HepG2 (cell line): ENCODE results near the gene MYH9. TPM values are rescaled to one million over a fixed set of nuclear protein-coding genes. Genes with fewer than 3 reads are reported as not detected.
A peak's percentile ranks its signal among the peaks of the same experiment; 100 is the strongest.
"Not testable (repeated sequence)": the region's sequence is repeated elsewhere in the genome, so short reads cannot be mapped to it uniquely, and the experiment has no call there.

Source experiments
- ATAC-seq: fragments of 200-7000 bp; cut with Tn5 transposase; 3 replicates; pipeline ENCODE4 v1.9.1; 2020; ENCODE audit warnings: mild to moderate bottlenecking, moderate library complexity
- BruUV-seq: library from RNA; stranded (reverse); fragments of 400-500 nt; replicated peaks from 2 replicates; lab custom pipeline; 2021; lab: Mats Ljungman, UMichigan
- CTCF ChIA-PET: fragments of 300-600 bp; formaldehyde crosslinking; extraction: SDS; loops from one replicate; lab custom pipeline; 2021; ENCODE audit warnings: low total read pairs, inconsistent platforms, low intra/inter-chr PET ratio; lab: Yijun Ruan, JAX
- POLR2A ChIA-PET: fragments of 350-600 bp; sonication (Branson Sonifier 250); formaldehyde crosslinking; loops from one replicate; lab custom pipeline; 2020; ENCODE audit warnings: antibody characterized with exemption, inconsistent platforms; lab: Yijun Ruan, JAX
- DNase-seq: peaks from one replicate; pipeline ENCODE4 v3.0.0-alpha.2; 2015; ENCODE audit warnings: low spot score
- FAIRE-seq: peaks from 3 replicates; lab custom pipeline; 2011; peaks lifted over from hg19 to GRCh38; lab: Jason Lieb, UNC
- H2AFZ ChIP-seq: one replicate; pipeline ENCODE4 v1.6.1; 2011; ENCODE audit warnings: low read length, inconsistent platforms
- H3K27ac ChIP-seq: fragments of 300-600 bp; 3 replicates; pipeline ENCODE4 v1.8.0; 2011; ENCODE audit warnings: mixed run types, mild to moderate bottlenecking, mixed read lengths, low read length, inconsistent platforms; ENCODE audit not compliant: insufficient read depth; ENCODE audit errors: extremely low read length
- H3K27me3 ChIP-seq, 2 experiments: fragments of 200-600 bp in 1 of 2; 2 replicates in 1 of 2; 3 replicates in 1 of 2; pipeline versions ENCODE4 v1.6.0 to v1.8.0; 2011; ENCODE audit warnings: low read length in 2 of 2, mild to moderate bottlenecking in 2 of 2, moderate library complexity in 2 of 2, inconsistent platforms in 1 of 2; ENCODE audit not compliant: insufficient read depth in 2 of 2, control insufficient read depth in 1 of 2
- H3K36me3 ChIP-seq, 2 experiments: fragments of 200-600 bp in 1 of 2; replicated peaks in 1 of 2; 2 replicates in 1 of 2; 3 replicates in 1 of 2; pipeline versions ENCODE4 v1.5.1 to v1.8.0; 2011; ENCODE audit warnings: low read length in 2 of 2, inconsistent platforms in 1 of 2; ENCODE audit not compliant: insufficient read depth in 2 of 2, control insufficient read depth in 1 of 2
- H3K4me1 ChIP-seq: 2 replicates; pipeline ENCODE4 v1.5.1; 2012; ENCODE audit warnings: low read length, inconsistent platforms; ENCODE audit not compliant: insufficient read depth
- H3K4me2 ChIP-seq: 2 replicates; pipeline ENCODE4 v1.6.0; 2011; ENCODE audit warnings: low read depth, low read length, inconsistent platforms
- H3K4me3 ChIP-seq, 3 experiments: fragments of 200-600 bp in 1 of 3; sonication (generic), shearing (Covaris generic) in 1 of 3; replicated peaks in 1 of 3; 2 replicates each; pipeline ENCODE4 v1.5.1; 2011 to 2016; ENCODE audit warnings: low read length in 3 of 3, inconsistent platforms in 2 of 3, low read depth in 2 of 3, mild to moderate bottlenecking in 2 of 3, control low read depth in 1 of 3, mixed read lengths in 1 of 3; ENCODE audit not compliant: insufficient read depth in 1 of 3
- H3K79me2 ChIP-seq: one replicate; pipeline ENCODE4 v1.6.1; 2011; ENCODE audit warnings: low read length, inconsistent platforms; ENCODE audit not compliant: insufficient read depth
- H3K9ac ChIP-seq: 2 replicates; pipeline ENCODE4 v1.6.0; 2011; ENCODE audit warnings: mild to moderate bottlenecking, low read depth, low read length, inconsistent platforms; ENCODE audit not compliant: insufficient read depth
- H3K9me3 ChIP-seq: 2 replicates; pipeline ENCODE4 v1.5.1; 2012; ENCODE audit warnings: mild to moderate bottlenecking, low read length
- H4K20me1 ChIP-seq: 2 replicates; pipeline ENCODE4 v1.6.0; 2011; ENCODE audit warnings: inconsistent platforms, mild to moderate bottlenecking, low read length, moderate library complexity; ENCODE audit not compliant: insufficient read depth
- FOSL2 ChIP-seq: sonication (generic); formaldehyde crosslinking; IDR thresholded peaks from 2 replicates; pipeline ENCODE4 v1.4.0; 2020; ENCODE audit warnings: missing genetic modification reagents
- HOXA5 ChIP-seq: sonication (generic); formaldehyde crosslinking; IDR thresholded peaks from 2 replicates; pipeline ENCODE4 v1.4.0; 2020; ENCODE audit warnings: missing genetic modification reagents
- MED8 ChIP-seq: sonication (generic); formaldehyde crosslinking; IDR thresholded peaks from 2 replicates; pipeline ENCODE4 v1.8.1; 2023; ENCODE audit warnings: mild to moderate bottlenecking, missing genetic modification reagents; ENCODE audit not compliant: insufficient replicate concordance
- NFIC ChIP-seq: IDR thresholded peaks from 2 replicates; pipeline ENCODE4 v1.6.1; 2012; ENCODE audit warnings: mild to moderate bottlenecking, low read length, inconsistent platforms
- PHF20 ChIP-seq: sonication (generic); formaldehyde crosslinking; IDR thresholded peaks from 2 replicates; pipeline ENCODE4 v1.5.0; 2020; ENCODE audit warnings: mild to moderate bottlenecking, missing genetic modification reagents
- PHF8 ChIP-seq: sonication (generic); formaldehyde crosslinking; IDR thresholded peaks from 2 replicates; pipeline ENCODE4 v1.5.0; 2020; ENCODE audit warnings: missing genetic modification reagents
- SMAD3 ChIP-seq: sonication (generic); formaldehyde crosslinking; IDR thresholded peaks from 2 replicates; pipeline ENCODE4 v1.4.0; 2020; ENCODE audit warnings: missing genetic modification reagents
- ZBTB38 ChIP-seq: sonication (generic); formaldehyde crosslinking; IDR thresholded peaks from 2 replicates; pipeline ENCODE4 v1.5.1; 2020; ENCODE audit warnings: mild to moderate bottlenecking, missing genetic modification reagents
- ZIK1 ChIP-seq: sonication (generic); formaldehyde crosslinking; IDR thresholded peaks from 2 replicates; pipeline ENCODE4 v1.5.0; 2020; ENCODE audit warnings: mild to moderate bottlenecking, low read depth, missing genetic modification reagents, borderline replicate concordance
- ZNF264 ChIP-seq: sonication (generic); formaldehyde crosslinking; IDR thresholded peaks from 2 replicates; pipeline ENCODE4 v1.4.0; 2020; ENCODE audit warnings: missing genetic modification reagents
- ZNF329 ChIP-seq: sonication (generic); formaldehyde crosslinking; IDR thresholded peaks from 2 replicates; pipeline ENCODE4 v1.9.0; 2021; ENCODE audit warnings: low read depth, mild to moderate bottlenecking, missing genetic modification reagents
- ZNF530 ChIP-seq: sonication (generic); formaldehyde crosslinking; IDR thresholded peaks from 2 replicates; pipeline ENCODE4 v1.5.0; 2020; ENCODE audit warnings: low read depth, mild to moderate bottlenecking, missing genetic modification reagents
- ZNF619 ChIP-seq: sonication (generic); formaldehyde crosslinking; IDR thresholded peaks from 2 replicates; pipeline ENCODE4 v1.4.0; 2020; ENCODE audit warnings: mild to moderate bottlenecking, missing genetic modification reagents
- ZNF777 ChIP-seq: sonication (generic); formaldehyde crosslinking; IDR thresholded peaks from 2 replicates; pipeline ENCODE4 v1.4.0; 2020; ENCODE audit warnings: missing genetic modification reagents
- ZNF792 ChIP-seq: IDR thresholded peaks from 2 replicates; pipeline ENCODE4 v1.6.1; 2016
- WGBS: methylation state at CpG from one replicate; pipeline ENCODE4 v1.1.6; 2017; ENCODE audit warnings: low lambda C conversion rate; 5-methylcytosine and 5-hydroxymethylcytosine counted together
- in situ Hi-C: cut with HindIII; loops from 2 replicates; pipeline ENCODE4 v1.10.0; 2017; ENCODE audit warnings: low pct_unique_long_range_greater_than_20kb; ENCODE audit not compliant: extremely low pct_ligation_motif_present
- intact Hi-C: fragments of 100-400 bp; cut with micrococcal nuclease; formaldehyde crosslinking; loops from one replicate; pipeline ENCODE4 v1.10.0; 2022; ENCODE audit not compliant: unreplicated experiment
- polyA plus RNA-seq, 8 experiments: library from polyadenylated mRNA; depleted of rRNA in 3 of 8; stranded (reverse) in 7 of 8; unstranded in 1 of 8; fragments of >200 nt; fragmentation: Illumina TruSeq in 4 of 8; extraction: Trizol in 4 of 8; gene quantifications; 2 replicates each; pipeline versions ENCODE4 v1.2.1 to v1.2.3, GENCODE V29; 2011 to 2016; ENCODE audit warnings: low read depth in 4 of 8, missing spikeins in 1 of 8, mixed read lengths in 1 of 8; ENCODE audit not compliant: insufficient read depth in 1 of 8
- total RNA-seq, 5 experiments: library from RNA; depleted of rRNA; stranded (reverse); fragments of >200 nt; fragmentation: Illumina TruSeq; extraction: Trizol; gene quantifications; 2 replicates each; pipeline ENCODE4 v1.2.3, GENCODE V29; 2016; ENCODE audit warnings: low read depth in 1 of 5
- TF ChIP-seq, protein P1 (sequence below): sonication (generic); formaldehyde crosslinking; IDR thresholded peaks from 2 replicates; pipeline ENCODE4 v1.8.0; 2022; ENCODE audit warnings: mild to moderate bottlenecking, missing genetic modification reagents; ENCODE audit not compliant: insufficient replicate concordance
- TF ChIP-seq, protein P2 (sequence below): sonication (generic); formaldehyde crosslinking; conservative IDR thresholded peaks from 2 replicates; pipeline ENCODE4 v1.8.0; 2022; ENCODE audit warnings: missing genetic modification reagents

MYH9 gene
- total and polyA plus RNA-seq, 2 of the 13 experiments (the other 11 are each of a cell fraction or from before 2014, with no cell fraction given): 50.7 to 98.5 TPM

DNA sequence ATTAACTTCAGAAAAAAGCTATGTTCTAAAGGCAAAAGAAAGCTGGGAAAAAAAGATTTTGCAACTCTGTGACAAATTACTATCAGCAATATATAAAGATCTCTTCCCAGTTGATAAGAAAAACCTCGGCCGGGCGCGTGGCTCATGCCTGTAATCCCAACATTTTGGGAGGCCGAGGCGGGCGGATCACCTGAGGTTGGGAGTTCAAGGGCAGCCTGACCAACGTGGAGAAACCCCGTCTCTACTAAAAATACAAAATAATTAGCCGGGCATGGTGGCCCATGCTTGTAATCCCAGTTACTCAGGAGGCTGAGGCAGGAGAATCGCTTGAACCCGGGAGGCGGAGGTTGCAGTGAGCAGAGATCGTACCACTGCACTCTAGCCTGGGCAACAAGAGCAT lies 1.4 kb upstream of the MYH9 start:
- H3K27me3 ChIP-seq, H2AFZ ChIP-seq, intact Hi-C loops, CTCF ChIA-PET, BruUV-seq, DNase-seq, H3K27ac ChIP-seq, FAIRE-seq, ATAC-seq, H3K36me3 ChIP-seq, H3K9me3 ChIP-seq, in situ Hi-C loops: not testable (repeated sequence)
- TF ChIP-seq ZBTB38 (CRISPR knock-in tag): 0 out of 2 replicates have a peak, but pooled peaks have one; percentile 31
- POLR2A ChIA-PET: interaction anchor here (1.4 to 2.1 kb wide), 4 partner anchors 9 to 37 kb away, joined by 3 to 36 read pairs (median 14); no protein-coding TSS in a partner anchor
- H4K20me1 ChIP-seq: peaks cover 17% of the 10 kb centered on the region
- 66% methylated on average over 14 of the region's 14 CpGs for WGBS
- peak overlapping the region; percentile 80 for H3K4me2 ChIP-seq
- peak overlapping the region; percentile 66; the same call in 1 of the 2 replicates for H3K9ac ChIP-seq
- H3K79me2 ChIP-seq: peaks cover 40% of the 10 kb centered on the region
- peak overlapping the region in 1 of 3 experiments; percentile 76; a peak in 2 of 6 replicates for H3K4me3 ChIP-seq
- H3K4me1 ChIP-seq: peaks cover 39% of the 10 kb centered on the region

DNA sequence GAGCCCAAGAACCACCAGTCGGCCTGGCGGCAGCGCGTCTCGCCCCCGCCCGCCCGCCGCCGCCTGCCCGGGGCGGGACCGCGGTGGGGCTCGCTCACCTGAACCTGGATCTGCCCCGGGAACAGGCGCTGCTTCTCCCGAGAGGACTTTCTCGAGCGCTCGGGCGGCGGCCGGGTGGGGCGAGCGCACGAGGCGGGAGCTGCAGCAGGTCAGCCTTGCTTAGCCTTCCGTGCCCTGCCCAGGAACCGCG lies 133 bp downstream of the MYH9 start:
- Histone ChIP-seq H3K9ac (peak overlapping the region; percentile 83), H3K36me3 (peaks cover 5 to 6% of the 10 kb centered on the region in 2 experiments; a peak in 3 of 5 replicates), H3K4me1 (peaks cover 53% of the 10 kb centered on the region), H3K27ac (peak overlapping the region; percentile 70), H3K4me3 (peak overlapping the region; percentile 87 to 98 (median 90); a peak in 5 of 6 replicates), H4K20me1 (peaks cover 25% of the 10 kb centered on the region), H3K27me3 (no peaks in the 10 kb centered on the region), H3K4me2 (peak overlapping the region; percentile 99), H3K79me2 (peaks cover 52% of the 10 kb centered on the region), H3K9me3 (no peaks in the 10 kb centered on the region), H2AFZ (no peak overlapping the region)
- WGBS: no CpG with 5 or more reads among the region's 31 CpGs
- ChIA-PET CTCF (no interaction called here), POLR2A (interaction anchor here (0.9 to 3.7 kb wide), 36 partner anchors 8 to 148 kb away, joined by 3 to 36 read pairs (median 6); partner anchors contain the start of genes APOL2 and TXN2)
- no peak for FAIRE-seq
- in situ Hi-C loops: no loop called here
- BruUV-seq: no TSS peak
- no peak for DNase-seq
- intact Hi-C loops: no loop called here
- peak; percentile 16 for ATAC-seq
- TF ChIP-seq ZNF329 (CRISPR knock-in tag) (peak; percentile 87), ZNF264 (no peak), ZIK1 (0 out of 2 replicates have a peak, but pooled peaks have one; percentile 77), ZNF792 (CRISPR knock-in tag) (no peak), SMAD3 (no peak), ZNF777 (CRISPR knock-in tag) (no peak), PHF8 (CRISPR knock-in tag) (peak; percentile 69; the same call in 1 of the 2 replicates), FOSL2 (CRISPR knock-in tag) (no peak), NFIC (no peak), ZNF619 (CRISPR knock-in tag) (no peak), HOXA5 (CRISPR knock-in tag) (no peak), PHF20 (CRISPR knock-in tag) (0 out of 2 replicates have a peak, but pooled peaks have one; percentile 46), MED8 (no peak), ZNF530 (CRISPR knock-in tag) (no peak)
- TF ChIP-seq, protein P1, sequence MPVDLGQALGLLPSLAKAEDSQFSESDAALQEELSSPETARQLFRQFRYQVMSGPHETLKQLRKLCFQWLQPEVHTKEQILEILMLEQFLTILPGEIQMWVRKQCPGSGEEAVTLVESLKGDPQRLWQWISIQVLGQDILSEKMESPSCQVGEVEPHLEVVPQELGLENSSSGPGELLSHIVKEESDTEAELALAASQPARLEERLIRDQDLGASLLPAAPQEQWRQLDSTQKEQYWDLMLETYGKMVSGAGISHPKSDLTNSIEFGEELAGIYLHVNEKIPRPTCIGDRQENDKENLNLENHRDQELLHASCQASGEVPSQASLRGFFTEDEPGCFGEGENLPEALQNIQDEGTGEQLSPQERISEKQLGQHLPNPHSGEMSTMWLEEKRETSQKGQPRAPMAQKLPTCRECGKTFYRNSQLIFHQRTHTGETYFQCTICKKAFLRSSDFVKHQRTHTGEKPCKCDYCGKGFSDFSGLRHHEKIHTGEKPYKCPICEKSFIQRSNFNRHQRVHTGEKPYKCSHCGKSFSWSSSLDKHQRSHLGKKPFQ (CRISPR knock-in tag): peak; percentile 57
- TF ChIP-seq, protein P2, sequence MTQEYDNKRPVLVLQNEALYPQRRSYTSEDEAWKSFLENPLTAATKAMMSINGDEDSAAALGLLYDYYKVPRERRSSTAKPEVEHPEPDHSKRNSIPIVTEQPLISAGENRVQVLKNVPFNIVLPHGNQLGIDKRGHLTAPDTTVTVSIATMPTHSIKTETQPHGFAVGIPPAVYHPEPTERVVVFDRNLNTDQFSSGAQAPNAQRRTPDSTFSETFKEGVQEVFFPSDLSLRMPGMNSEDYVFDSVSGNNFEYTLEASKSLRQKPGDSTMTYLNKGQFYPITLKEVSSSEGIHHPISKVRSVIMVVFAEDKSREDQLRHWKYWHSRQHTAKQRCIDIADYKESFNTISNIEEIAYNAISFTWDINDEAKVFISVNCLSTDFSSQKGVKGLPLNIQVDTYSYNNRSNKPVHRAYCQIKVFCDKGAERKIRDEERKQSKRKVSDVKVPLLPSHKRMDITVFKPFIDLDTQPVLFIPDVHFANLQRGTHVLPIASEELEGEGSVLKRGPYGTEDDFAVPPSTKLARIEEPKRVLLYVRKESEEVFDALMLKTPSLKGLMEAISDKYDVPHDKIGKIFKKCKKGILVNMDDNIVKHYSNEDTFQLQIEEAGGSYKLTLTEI (CRISPR knock-in tag): no peak
